ENCODE data around the gene PTPRCAP.

The PTPRCAP gene

GRCh38 chr11:67400251-67400941, 37.1 kb downstream of the PTPRCAP start:
- H4K20me1 ChIP-seq (ENCODE audit: insufficient read depth), result no peaks in the 10 kb centered on the region
- H3K4me2 ChIP-seq, result peak overlapping the region; percentile 82; the same call in 1 of the 2 replicates
- H3K9ac ChIP-seq, result peak overlapping the region; percentile 67; the same call in 1 of the 2 replicates
- no peaks in the 10 kb centered on the region for H3K36me3 ChIP-seq (ENCODE audit: insufficient read depth)
- no peak overlapping the region for H2AFZ ChIP-seq (ENCODE audit: low read depth)
- no peak overlapping the region; the same call in 1 of the 2 replicates for H3K27ac ChIP-seq
- H3K4me1 ChIP-seq (ENCODE audit: low read depth, poor library complexity, severe bottlenecking), result peaks cover 7% of the 10 kb centered on the region
- no peak overlapping the region for H3K4me3 ChIP-seq (IDR thresholded peaks at IDR 0.05; ENCODE audit: insufficient read depth, low read depth, low read length)
- H3K27me3 ChIP-seq (ENCODE audit: insufficient read depth, low read depth), result no peaks in the 10 kb centered on the region
- peaks cover 13% of the 10 kb centered on the region for H3K79me2 ChIP-seq (ENCODE audit: insufficient read depth, low read depth)
- no peak for TF ChIP-seq CTCF (conservative IDR thresholded peaks at IDR 0.05; ENCODE audit: low read depth, low read length)

- no peak overlapping the region for H3K4me2 ChIP-seq
- no peak for TF ChIP-seq CTCF (conservative IDR thresholded peaks at IDR 0.05; ENCODE audit: low read depth, low read length)
- H3K36me3 ChIP-seq (ENCODE audit: insufficient read depth), result no peaks in the 10 kb centered on the region
- H3K4me1 ChIP-seq (ENCODE audit: low read depth, poor library complexity, severe bottlenecking), result peaks cover 7% of the 10 kb centered on the region
- no peaks in the 10 kb centered on the region for H3K27me3 ChIP-seq (ENCODE audit: insufficient read depth, low read depth)
- no peak overlapping the region for H2AFZ ChIP-seq (ENCODE audit: low read depth)
- H3K79me2 ChIP-seq (ENCODE audit: insufficient read depth, low read depth), result peaks cover 13% of the 10 kb centered on the region
- H3K9ac ChIP-seq, result no peak overlapping the region
- H3K4me3 ChIP-seq (IDR thresholded peaks at IDR 0.05; ENCODE audit: insufficient read depth, low read depth, low read length), result no peak overlapping the region
- no peaks in the 10 kb centered on the region for H4K20me1 ChIP-seq (ENCODE audit: insufficient read depth)
- no peak overlapping the region for H3K27ac ChIP-seq
Observed at GRCh38 chr11:67398661-67399563, 38.6 kb downstream of the PTPRCAP start.

GRCh38 chr11:67397986-67398660, 39.4 kb downstream of the PTPRCAP start:
- H3K4me1 ChIP-seq (ENCODE audit: low read depth, poor library complexity, severe bottlenecking), result peaks cover 7% of the 10 kb centered on the region
- peaks cover 13% of the 10 kb centered on the region for H3K79me2 ChIP-seq (ENCODE audit: insufficient read depth, low read depth)
- no peaks in the 10 kb centered on the region for H3K36me3 ChIP-seq (ENCODE audit: insufficient read depth)
- H3K27ac ChIP-seq, result no peak overlapping the region
- no peaks in the 10 kb centered on the region for H4K20me1 ChIP-seq (ENCODE audit: insufficient read depth)
- H3K4me2 ChIP-seq, result no peak overlapping the region
- no peak overlapping the region for H3K9ac ChIP-seq
- no peak for TF ChIP-seq CTCF (conservative IDR thresholded peaks at IDR 0.05; ENCODE audit: low read depth, low read length)
- H3K27me3 ChIP-seq (ENCODE audit: insufficient read depth, low read depth), result no peaks in the 10 kb centered on the region
- no peak overlapping the region for H2AFZ ChIP-seq (ENCODE audit: low read depth)
- no peak overlapping the region for H3K4me3 ChIP-seq (IDR thresholded peaks at IDR 0.05; ENCODE audit: insufficient read depth, low read depth, low read length)

GRCh38 chr11:67397536-67397935, 39.9 kb downstream of the PTPRCAP start:
- Histone ChIP-seq H3K27me3 (ENCODE audit: insufficient read depth, low read depth) (no peaks in the 10 kb centered on the region), H3K36me3 (ENCODE audit: insufficient read depth) (no peaks in the 10 kb centered on the region), H3K4me3 (IDR thresholded peaks at IDR 0.05; ENCODE audit: insufficient read depth, low read depth, low read length) (no peak overlapping the region), H2AFZ (ENCODE audit: low read depth) (no peak overlapping the region), H3K4me2 (no peak overlapping the region), H3K27ac (no peak overlapping the region), H3K79me2 (ENCODE audit: insufficient read depth, low read depth) (peaks cover 16% of the 10 kb centered on the region), H4K20me1 (ENCODE audit: insufficient read depth) (no peaks in the 10 kb centered on the region), H3K4me1 (ENCODE audit: low read depth, poor library complexity, severe bottlenecking) (peaks cover 10% of the 10 kb centered on the region), H3K9ac (no peak overlapping the region)
- no peak for TF ChIP-seq CTCF (conservative IDR thresholded peaks at IDR 0.05; ENCODE audit: low read depth, low read length)

All from KMS-11 (cell line).